Stimulated activated CD4-positive, alpha-beta T cell treated with anti-CD3 and anti-CD28 coated beads, Interleukin-12 subunit alpha, Interleukin-12 subunit beta, amount 100 ng/mL, for 48 hours (primary cell): Measurements from ENCODE around the gene TAF4B.
A peak's percentile ranks its signal among the peaks of the same experiment; 100 is the strongest.
"Not testable (repeated sequence)": the region's sequence is repeated elsewhere in the genome, so short reads cannot be mapped to it uniquely, and the experiment has no call there.

Experiments used
- DNase-seq, 3 donors: peaks; one replicate each; pipeline ENCODE4 v3.0.0-alpha.2; 2020; ENCODE audit warnings: low read depth in 2 of 3, low spot score in 1 of 3

The TAF4B gene, protein sequence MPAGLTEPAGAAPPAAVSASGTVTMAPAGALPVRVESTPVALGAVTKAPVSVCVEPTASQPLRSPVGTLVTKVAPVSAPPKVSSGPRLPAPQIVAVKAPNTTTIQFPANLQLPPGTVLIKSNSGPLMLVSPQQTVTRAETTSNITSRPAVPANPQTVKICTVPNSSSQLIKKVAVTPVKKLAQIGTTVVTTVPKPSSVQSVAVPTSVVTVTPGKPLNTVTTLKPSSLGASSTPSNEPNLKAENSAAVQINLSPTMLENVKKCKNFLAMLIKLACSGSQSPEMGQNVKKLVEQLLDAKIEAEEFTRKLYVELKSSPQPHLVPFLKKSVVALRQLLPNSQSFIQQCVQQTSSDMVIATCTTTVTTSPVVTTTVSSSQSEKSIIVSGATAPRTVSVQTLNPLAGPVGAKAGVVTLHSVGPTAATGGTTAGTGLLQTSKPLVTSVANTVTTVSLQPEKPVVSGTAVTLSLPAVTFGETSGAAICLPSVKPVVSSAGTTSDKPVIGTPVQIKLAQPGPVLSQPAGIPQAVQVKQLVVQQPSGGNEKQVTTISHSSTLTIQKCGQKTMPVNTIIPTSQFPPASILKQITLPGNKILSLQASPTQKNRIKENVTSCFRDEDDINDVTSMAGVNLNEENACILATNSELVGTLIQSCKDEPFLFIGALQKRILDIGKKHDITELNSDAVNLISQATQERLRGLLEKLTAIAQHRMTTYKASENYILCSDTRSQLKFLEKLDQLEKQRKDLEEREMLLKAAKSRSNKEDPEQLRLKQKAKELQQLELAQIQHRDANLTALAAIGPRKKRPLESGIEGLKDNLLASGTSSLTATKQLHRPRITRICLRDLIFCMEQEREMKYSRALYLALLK

DNA sequence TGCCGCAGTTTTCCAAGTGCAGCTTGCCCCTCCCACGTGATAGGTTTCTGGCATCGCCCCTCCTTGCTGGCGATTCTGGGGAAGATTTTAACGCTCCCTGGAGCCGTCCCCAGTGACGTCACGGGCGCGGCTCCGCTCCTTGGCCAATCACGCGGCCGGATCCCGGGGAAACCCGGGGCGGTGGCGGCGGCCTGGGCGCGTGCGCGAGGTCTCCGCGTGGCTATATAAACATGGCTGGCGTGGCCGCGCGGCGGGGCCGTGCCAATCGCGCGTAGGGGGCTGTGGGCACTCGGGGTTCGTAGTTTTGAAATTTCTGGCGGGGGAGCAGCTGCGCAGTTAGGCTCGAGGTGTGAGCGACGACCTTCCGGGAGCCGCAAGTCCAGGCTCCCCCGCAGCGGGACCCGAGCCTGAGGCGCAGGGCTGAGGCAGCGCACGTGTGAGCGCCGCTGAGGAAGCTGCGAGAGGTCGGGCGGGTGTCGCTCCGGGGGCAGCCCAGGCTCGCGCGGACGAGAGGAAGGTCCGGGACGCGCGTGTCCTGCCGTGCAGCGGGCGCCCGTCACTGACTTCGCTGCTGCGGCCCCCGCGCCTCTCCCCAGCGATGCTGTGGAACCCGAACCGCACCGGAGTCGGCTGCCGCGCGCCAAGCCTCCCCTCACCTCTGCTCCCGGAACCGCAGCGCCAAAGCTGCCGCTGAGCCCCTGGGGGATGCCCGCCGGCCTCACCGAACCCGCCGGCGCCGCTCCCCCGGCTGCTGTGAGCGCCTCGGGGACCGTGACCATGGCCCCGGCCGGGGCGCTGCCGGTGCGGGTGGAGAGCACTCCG, at the start of gene TAF4B:
TSS of gene TAF4B (plus strand) at position 217 of the 822 bp plus-strand sequence. CDS start at position 706, 489 bp downstream.
- DNase-seq = peak; percentile 88 to 94 (median 89)

DNA sequence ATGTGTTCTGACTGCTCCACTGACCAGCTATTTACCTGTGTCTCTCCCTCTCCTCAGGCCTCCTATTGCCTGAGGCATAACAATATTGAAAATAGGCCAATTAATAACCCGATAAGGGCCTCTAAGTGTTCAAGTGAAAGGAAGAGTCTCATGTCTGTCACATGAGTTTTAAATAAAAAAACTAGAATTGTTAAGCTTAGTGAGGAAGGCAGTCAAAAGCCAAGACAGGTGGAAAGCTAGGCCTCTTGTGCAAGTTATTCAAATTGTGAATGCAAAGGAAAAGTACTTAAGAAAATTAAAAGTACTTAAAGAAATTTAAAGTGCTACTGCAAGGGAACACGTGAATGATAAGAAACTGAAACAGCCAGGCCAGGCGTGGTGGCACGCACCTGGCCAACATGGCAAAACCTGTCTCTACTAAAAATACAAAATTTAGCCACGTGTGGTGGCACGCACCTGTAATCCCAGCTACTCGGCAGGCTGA, 44.9 kb upstream of the TAF4B start:
- no peak for DNase-seq

DNA sequence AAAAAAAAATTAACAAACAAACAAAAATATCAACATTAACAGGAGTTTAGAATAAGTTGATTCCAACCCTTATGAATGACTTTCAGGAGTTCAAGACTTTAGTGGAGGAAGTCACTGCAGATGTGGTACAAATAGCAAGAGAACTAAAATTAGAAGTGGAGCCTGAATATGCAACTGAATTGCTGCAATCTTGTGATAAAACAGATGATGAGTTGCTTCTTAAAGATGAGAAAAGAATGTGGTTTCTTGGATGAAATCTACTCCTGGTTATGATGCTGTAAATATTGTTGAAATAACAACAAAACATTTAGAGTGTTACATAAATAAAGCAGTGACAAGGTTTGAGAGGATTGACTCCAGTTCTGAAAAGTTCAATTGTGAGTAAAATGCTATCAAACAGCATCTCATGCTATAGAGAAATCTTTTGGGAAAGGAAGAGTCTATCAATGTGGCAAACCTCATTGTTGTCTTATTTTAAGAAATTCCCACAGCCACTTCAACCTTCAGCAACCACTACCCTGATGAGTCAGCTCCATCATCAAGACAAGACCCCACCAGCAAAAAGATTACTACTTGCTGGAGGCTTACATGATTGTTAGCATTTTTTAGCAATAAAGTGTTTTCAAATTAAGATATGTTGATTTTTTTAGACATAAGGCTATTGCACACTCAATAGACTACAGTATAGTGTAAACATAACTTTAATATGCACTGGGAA, 42.7 kb upstream of the TAF4B start:
- DNase-seq = no peak

DNA sequence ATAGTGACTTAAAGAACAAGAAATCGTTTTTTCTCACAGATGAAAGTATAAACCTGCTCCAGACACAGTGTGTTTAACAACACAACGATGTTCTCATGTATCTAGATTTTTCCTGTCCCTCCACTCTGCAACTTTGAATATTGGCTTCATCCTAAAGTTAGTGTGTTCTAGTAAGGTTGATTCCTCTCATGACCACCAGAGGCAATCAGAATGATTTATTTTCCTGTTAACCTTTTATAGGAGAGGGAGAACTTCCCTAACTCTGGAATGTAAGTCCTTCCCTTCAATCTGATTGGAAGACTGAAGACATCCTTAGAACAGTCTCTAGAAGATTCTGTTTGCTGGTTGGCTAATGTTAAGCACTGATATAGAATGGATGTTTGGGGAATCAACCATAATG, 41.0 kb upstream of the TAF4B start:
- DNase-seq = no peak

DNA sequence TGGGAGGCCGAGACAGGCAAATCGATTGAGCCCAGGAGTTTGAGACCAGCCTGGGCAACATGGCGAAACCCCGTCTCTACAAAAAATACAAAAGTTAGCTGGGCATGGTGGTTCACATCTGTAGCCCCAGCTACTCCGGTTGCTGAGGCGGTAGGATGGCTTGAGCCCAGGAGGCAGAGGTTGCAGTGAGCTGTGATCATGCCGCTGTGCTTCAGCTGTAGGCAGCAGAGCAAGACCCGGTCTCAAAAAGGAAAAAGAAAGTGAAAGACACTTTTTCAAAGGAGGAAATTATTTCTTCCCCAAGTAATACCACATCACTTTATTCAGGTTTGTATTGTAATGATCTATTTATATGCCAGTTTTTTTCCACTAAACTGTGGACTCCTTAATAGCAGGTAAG, 35.7 kb upstream of the TAF4B start:
- DNase-seq = peak in 1 of 3 donors; percentile 5

DNA sequence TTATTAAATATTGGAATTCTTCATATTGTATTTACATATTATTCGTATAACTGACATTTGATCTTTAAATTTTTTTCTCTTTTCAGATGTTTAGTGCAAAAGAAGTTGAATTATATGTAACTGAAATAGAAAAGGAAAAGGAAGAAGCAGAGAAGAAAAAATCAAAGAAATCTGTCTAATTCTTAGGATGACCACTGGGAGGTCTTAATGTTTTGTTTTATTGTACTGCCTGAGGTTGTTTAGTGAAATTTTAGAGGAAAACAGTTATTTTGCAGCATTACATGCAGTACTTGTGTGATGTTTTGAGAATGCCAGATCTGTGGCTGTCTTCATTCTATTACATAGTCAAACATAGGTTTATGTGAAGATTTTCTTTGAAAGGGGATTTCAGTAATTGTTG, 34.0 kb upstream of the TAF4B start:
- no peak for DNase-seq

DNA sequence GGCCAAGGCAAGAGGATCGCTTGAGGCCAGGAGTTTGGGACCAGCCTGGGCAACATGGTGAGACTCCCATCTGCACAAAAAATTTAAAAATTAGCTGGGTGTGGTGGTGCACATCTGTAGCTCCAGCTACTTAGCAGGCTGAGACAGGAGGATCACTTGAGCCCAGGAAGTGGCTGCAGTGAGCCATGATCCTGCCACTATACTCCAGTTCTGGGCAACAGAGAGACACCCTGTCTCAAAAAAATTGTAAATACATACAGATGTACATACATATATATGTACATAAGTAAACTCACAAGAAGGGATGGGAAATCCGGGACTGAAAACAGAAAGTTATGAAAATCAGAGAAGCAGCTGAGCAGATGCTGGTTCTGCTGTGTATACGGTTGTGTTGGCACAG, 29.6 kb upstream of the TAF4B start:
- no peak for DNase-seq

DNA sequence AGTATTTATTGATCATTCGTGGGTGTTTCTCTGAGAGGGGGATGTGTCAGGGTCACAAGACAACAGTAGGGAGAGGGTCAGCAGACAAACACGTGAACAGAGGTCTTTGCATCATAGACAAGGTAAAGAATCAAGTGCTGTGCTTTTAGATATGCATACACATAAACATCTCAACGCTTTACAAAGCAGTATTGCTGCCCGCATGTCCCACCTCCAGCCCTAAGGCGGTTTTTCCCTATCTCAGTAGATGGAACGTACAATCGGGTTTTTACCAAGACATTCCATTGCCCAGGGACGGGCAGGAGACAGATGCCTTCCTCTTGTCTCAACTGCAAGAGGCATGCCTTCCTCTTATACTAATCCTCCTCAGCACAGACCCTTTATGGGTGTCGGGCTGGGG, 24.2 kb upstream of the TAF4B start:
- DNase-seq = not testable (repeated sequence)

DNA sequence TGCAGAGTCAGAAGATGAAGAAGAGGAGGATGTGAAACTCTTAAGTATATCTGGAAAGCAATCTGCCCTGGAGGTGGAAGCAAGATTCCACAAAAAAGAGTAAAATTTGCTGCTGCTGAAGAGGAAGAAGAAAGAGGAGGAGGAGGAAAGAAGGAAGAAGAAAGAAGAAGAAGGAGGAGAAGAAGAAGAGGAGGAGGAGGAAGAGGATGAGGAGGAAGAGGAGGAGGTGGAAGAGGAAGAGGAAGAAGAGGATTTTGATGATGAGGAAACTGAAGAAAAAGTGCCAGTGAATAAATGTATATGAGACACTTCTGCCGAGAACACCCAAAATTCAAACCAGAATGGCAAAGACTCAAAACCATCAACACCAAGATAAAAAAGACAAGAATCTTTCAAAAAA, 20.9 kb upstream of the TAF4B start:
- DNase-seq = no peak

DNA sequence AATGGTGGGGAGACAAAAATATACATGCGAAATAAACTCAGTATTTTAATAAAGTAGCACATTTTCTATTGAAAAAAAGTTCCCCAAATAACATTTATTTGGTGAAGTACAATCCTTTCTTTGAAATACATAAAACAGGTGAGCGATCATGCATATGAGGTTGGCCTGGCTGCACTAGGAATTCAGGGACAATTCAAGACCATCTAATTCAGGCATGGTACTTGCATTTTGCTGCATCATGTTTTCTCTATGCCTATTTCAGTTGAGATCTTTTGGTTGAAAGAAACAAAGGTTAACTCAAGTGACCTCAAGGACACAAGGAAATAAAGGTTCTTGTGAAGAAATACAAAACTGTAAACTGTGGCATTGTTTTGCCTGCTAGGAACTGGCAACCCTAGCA, 19.8 kb upstream of the TAF4B start:
- DNase-seq = no peak

DNA sequence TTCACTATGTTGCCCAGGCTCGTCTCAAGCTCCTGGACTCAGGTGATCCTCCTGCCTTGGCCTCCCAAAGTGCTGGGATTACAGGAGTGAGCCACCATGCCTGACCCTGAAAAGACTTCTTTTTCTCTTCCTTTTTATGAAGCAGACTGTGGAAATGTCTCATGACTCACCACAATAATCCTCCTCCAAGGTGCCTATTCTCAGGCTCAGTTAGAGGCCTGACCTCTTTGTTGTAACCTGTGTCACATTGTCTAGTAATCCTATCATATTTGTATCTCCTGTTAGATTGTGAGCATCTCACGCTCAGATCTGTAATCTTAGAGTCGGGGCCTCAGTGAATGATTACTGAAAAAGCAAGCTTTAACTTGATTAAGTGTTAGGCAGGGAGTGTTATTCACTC, 18.3 kb upstream of the TAF4B start:
- DNase-seq = no peak

DNA sequence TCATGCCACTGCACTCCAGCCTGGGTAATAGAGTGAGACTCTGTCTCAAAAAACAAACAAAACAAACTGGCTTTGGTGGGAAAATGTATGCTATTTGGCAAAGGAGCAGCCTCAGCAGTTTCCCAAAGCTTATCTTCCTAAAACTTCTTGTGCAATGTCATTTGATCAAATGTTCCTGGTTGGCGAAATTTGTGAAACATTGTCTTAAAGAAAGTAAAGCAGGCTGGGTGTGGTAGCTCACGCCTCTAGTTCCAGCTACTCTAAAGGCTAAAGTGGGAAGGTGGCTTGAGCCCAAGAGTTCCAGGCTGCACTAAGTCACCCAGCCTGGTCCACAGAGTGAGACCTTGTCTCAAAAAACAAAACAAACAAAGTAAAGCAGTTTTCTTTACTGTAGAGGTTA, 17.3 kb upstream of the TAF4B start:
- no peak for DNase-seq

DNA sequence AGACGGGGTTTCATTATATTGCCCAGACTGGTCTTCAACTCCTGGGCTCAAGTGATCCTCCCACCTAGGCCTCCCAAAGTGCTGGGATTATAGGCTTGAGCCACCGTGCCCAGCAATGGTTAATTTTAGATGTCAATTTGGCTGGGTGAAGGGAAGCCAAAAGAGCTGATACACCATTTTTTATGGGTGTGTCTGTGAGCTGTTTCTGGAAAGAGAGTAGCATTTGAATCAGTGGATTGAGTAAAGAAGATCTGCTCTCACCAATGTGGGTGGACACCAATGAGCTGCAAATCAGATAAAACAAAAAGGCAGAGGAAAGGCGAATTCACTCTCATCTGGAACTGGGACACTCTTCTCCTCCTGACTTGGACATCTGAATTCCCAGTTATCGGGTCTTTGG, 16.1 kb upstream of the TAF4B start:
- DNase-seq = no peak

DNA sequence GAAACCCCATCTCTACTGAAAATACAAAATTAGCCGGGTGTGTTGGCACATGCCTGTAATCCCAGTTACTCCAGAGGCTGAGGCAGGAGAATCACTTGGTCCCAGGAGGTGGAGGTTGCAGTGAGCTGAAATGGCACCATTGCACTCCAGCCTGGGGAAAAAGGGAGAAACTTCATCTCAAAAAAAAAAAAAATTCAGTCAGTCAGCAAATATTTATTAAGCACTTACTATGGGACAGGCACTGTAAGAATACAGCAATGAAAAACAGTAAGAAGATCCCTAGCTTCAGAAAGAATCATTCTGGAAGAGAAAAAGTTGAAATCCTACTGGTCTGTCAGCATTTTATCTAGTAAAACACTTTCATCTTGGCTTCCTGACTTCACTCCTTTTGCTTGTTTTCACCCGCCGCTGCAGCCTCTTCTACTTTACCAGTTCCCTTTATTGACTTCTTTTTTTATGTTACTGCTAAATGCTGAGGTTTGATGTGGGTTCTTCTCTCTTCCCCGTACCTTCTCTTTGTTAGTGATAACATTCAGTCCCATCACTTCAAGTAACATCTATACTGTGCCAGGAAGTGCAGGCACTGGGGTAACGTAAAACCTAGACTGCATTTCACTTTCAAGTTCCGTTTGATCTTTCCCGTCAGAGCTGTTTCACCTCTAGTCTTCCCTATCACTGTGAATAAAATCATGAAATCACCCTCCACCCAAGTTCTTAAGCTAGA, 10.8 kb upstream of the TAF4B start:
- peak; percentile 14 to 40 (median 20) for DNase-seq

DNA sequence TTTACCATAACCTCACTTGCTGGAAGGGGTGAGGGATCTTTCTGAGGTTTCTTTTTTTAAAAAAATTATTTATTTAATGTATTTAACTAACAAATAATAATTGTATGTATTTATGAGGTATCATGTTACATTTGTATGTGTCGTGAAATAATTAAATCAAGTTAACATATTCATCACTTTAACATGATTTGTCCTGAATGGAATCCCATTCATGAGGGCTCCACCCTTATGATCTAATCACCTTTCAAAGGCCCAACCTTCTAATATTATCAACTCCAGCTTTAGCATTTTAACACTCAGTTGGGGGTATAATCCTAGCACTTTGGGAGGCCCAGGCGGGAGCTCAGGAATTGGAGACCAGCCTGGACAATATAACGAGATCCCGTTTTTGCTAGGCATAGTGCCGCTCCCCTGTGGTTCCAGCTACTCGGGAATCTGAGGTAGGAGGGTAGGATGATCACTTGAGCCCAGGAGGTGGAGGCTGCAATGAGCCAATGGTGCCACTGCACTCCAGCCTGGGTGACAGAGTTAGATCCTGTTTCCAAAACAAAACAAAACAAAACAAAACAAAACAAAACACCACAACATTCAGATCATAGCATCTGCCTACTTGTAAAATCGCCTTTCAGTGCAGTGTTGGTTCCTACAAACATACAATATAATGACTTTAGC, 1.1 kb upstream of the TAF4B start:
- no peak for DNase-seq

DNA sequence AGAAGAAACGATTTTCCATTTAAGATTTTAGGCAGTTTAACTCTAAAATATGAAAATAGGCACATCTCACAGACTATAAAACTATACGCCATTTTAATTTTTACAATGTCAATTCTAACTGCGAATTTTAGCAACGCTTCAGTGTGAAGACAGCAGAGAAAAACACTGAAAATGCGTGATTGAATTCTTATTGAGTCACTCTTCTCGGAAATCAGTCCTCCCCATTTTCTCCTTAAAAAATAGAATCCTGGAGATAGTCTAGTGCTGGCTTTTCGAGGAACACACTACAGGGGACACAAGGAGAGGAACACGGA, 373 bp upstream of the TAF4B start:
- no peak for DNase-seq

DNA sequence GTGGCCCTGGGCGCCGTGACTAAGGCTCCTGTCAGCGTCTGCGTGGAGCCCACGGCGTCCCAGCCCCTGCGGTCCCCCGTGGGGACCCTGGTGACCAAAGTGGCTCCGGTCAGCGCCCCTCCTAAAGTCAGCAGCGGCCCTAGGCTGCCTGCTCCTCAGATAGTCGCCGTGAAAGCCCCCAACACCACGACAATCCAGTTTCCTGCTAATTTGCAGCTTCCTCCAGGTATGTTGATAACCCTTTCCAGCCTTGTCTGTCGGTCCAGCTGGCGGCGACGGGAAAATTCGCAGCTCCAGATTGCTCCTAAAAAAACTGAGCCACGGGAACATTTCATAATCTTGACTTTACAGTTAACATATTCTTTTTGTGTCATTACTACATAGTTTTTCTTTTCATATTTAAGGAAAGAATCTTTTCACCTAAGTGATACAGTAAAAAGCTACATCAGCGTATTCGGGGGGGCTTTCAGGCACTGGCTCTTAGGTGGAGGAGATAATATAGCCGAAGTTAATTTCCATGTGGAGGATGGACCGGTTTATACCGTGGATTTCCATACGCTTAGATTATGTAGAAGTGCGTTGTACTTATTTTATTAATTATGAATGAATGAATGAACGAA, 916 bp downstream of the TAF4B start:
- no peak for DNase-seq

DNA sequence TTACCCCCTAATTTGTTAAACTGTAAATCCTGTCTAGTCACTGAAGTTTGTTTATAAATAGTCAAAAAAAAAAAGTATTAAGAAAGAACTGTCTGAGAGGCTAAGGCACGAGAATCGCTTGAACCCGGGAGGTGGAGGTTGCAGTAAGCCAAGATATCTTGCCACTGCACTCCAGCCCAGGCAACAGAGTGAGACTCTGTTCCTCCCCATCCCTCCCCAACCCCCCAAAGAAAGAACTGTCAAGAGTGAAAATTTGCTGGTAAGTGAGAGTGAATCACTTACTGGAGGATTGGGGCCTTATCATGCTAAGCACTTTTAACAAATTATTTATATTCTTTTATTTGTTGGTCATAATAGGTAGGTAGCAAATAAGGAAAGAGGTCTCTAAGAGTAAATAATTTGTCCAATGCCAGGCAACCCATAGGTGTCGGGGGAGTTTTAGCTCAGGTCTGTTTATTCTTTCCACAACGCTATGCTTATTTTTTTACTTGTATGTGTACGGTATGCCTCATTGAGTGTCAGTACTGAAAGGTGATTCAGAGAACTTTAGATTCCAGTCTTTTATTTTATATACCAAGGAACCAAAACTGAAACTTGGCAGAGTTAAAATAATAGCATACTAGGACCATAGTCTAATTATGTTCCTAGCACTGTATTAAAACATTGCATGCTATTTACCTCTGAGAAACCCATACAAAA, 2.5 kb downstream of the TAF4B start:
- DNase-seq = no peak

DNA sequence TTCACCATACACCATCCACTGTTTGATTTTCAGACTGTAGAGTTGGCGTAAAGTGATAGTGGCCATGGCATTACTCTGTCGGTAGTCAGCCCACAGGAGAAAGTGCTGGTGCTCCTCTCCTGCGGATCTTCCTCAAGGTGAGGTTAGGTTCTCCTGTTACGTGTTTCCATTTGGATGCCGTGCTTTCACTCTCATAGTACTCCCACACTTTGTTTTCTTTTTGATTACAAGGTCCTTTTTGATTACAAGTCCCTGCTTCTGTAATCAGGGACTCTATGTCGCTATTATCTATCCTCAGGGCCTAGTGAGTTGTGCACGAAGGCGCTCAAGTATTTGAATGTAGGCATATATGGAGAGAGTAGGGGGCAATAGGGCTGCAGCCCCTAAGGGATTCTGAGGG, 4.3 kb downstream of the TAF4B start:
- no peak for DNase-seq
